Measurements from ENCODE around the gene PRKG1.

PRKG1 gene

GRCh38 chr10:51215951-51216834, 141.9 kb downstream of the PRKG1 start:
- H3K4me3 ChIP-seq (ENCODE audit: low read length): no peak overlapping the region
- peak; percentile 46 for DNase-seq (ENCODE audit: low read depth)
- TF ChIP-seq, protein P1, sequence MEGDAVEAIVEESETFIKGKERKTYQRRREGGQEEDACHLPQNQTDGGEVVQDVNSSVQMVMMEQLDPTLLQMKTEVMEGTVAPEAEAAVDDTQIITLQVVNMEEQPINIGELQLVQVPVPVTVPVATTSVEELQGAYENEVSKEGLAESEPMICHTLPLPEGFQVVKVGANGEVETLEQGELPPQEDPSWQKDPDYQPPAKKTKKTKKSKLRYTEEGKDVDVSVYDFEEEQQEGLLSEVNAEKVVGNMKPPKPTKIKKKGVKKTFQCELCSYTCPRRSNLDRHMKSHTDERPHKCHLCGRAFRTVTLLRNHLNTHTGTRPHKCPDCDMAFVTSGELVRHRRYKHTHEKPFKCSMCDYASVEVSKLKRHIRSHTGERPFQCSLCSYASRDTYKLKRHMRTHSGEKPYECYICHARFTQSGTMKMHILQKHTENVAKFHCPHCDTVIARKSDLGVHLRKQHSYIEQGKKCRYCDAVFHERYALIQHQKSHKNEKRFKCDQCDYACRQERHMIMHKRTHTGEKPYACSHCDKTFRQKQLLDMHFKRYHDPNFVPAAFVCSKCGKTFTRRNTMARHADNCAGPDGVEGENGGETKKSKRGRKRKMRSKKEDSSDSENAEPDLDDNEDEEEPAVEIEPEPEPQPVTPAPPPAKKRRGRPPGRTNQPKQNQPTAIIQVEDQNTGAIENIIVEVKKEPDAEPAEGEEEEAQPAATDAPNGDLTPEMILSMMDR (conservative IDR thresholded peaks at IDR 0.05; ENCODE audit: low read length): no peak

DNA sequence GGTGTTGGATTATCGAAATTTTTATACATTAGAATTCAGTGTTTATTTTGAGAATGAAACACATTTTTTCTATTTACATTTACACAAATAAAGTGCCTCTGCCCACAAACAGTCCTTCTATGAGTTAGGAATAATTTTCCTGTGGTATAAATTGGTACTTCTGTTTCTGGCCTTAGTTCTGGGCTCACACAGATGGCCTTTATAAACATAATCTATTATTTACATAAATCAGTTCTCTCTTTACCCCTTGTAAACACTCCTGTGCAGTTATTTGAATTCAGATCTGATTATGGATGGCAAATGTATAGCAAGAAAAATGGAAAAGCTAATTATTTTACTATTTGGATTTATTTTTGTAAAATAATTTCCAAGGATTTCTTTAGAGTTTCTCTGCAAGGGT, 143.2 kb downstream of the PRKG1 start:
- TF ChIP-seq, protein P1 (conservative IDR thresholded peaks at IDR 0.05; ENCODE audit: low read length): no peak
- DNase-seq (ENCODE audit: low read depth): no peak
- H3K4me3 ChIP-seq (ENCODE audit: low read length): no peak overlapping the region

DNA sequence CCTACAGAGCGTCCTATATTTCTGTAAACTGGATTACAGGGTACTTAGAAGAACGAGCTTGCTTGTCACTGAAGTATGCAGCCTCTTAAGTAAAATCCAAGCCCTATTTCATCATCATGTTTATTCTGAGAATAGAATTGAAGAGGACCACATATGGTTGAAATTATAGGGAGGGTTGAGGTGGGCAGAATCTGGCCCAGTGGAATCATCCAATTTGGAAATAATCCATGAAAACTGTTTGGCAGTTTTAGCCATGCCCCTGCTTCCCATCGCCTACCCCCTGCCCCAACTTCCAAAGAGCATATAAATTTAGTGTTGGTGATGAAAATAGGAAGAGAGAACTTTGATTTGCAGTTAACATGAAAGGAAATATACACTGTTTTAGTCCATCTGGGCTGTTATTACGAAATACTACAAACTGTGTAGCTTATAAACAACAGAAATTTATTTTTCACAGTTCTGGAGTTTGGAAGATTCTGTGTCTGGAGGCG, 150.4 kb downstream of the PRKG1 start:
- peak overlapping the region; percentile 25; the same call in 1 of the 2 replicates for H3K4me3 ChIP-seq (ENCODE audit: low read length)
- DNase-seq (ENCODE audit: low read depth): peak; percentile 95
- TF ChIP-seq, protein P1 (conservative IDR thresholded peaks at IDR 0.05; ENCODE audit: low read length): no peak

- TF ChIP-seq, protein P1 (conservative IDR thresholded peaks at IDR 0.05; ENCODE audit: low read length): no peak
- peak; percentile 32 for DNase-seq (ENCODE audit: low read depth)
- H3K4me3 ChIP-seq (ENCODE audit: low read length): no peak overlapping the region
Observed at GRCh38 chr10:51227897-51228713, 153.8 kb downstream of the PRKG1 start.

DNA sequence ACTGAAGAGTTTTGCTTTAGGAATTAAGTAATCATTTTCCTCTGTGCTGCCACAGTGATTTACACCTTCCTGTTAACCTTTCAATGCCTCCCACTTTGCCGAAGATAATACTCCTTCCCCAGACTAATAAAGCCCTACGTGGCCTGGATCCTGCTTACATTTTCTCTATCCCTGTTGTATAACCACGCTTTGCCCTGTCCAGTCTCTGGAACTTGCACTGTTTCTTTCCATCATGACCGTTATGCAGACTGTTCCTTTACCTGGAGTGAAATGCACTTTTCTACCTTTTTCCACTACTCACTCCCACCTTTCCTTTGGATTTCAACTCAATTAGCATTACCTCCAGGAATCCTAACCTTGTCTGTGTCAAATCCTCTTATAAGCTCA, 154.4 kb downstream of the PRKG1 start:
- TF ChIP-seq, protein P1 (conservative IDR thresholded peaks at IDR 0.05; ENCODE audit: low read length): no peak
- no peak for DNase-seq (ENCODE audit: low read depth)
- H3K4me3 ChIP-seq (ENCODE audit: low read length): no peak overlapping the region

DNA sequence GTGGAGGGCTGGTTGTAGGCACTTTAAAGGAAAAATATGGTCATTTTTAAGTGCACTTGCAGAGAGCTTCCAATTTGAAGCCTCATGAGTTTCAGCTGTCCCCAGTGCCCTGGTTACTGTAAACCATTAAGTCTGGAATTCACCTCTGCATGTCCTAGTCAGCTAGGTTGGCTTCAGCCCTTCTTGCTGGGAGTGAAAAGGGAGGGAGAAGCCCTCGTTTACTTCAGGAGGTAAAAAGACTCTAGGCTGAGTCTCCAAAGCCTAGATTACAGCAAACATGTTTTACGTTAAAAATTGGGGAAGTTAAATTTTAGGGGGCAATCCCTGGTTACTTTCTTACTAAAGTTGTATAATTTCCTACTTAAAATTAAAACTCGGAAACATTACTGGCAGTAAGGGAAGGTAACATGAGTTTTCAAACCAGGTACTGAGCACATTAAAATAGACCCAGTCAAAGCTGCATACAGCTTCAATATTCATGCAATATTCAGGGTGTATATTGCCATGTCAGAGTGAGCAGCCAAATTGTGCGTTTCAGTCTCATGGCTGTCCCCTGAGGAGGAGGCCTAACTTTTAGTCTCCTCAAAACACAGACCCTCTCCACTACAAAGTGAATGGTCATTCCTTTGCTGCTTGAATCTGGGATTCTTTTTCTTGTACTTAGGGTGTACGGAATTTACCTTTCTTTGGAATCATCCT, 156.7 kb downstream of the PRKG1 start:
- no peak overlapping the region for H3K4me3 ChIP-seq (ENCODE audit: low read length)
- no peak for DNase-seq (ENCODE audit: low read depth)
- TF ChIP-seq, protein P1 (conservative IDR thresholded peaks at IDR 0.05; ENCODE audit: low read length): no peak

Data from AG10803 (cell line).